Tibial nerve (tissue), 4 donors: Measurements from ENCODE around the gene SCYGR1. TPM values are rescaled to one million over a fixed set of nuclear protein-coding genes. Genes with fewer than 3 reads are reported as not detected.

Experiments
- DNase-seq, 2 donors: peaks; one replicate each; pipeline ENCODE4 v3.0.0-alpha.2; 2019; ENCODE audit warnings: low spot score in 2 of 2
- H3K27ac ChIP-seq, 4 donors: fragments of 200-600 bp; sonication (generic) in 3 of 4; one replicate each; pipeline ENCODE4 v1.5.1; 2017 to 2019; ENCODE audit warnings: mild to moderate bottlenecking in 1 of 4
- H3K27me3 ChIP-seq, 2 donors: fragments of 200-600 bp; sonication (generic) in 1 of 2; one replicate each; pipeline versions ENCODE4 v1.5.1 to v1.6.0; 2017 to 2019
- H3K36me3 ChIP-seq, 3 donors: fragments of 200-600 bp; sonication (generic); one replicate each; pipeline ENCODE4 v1.5.1; 2018 to 2019
- H3K4me1 ChIP-seq, 4 donors: fragments of 200-600 bp; sonication (generic) in 3 of 4; one replicate each; pipeline ENCODE4 v1.5.1; 2017 to 2019
- H3K4me3 ChIP-seq, 4 donors: fragments of 200-600 bp; sonication (generic) in 3 of 4; one replicate each; pipeline ENCODE4 v1.5.1; 2017 to 2019; ENCODE audit warnings: mild to moderate bottlenecking in 1 of 4, moderate library complexity in 1 of 4
- H3K9me3 ChIP-seq, 4 donors: fragments of 200-600 bp; sonication (generic) in 3 of 4; one replicate each; pipeline ENCODE4 v1.5.1; 2017 to 2019
- CTCF ChIP-seq, 5 experiments: fragments of 200-600 bp in 3 of 5; fragments of 450-650 bp in 2 of 5; sonication (generic) in 3 of 5; IDR thresholded peaks; one replicate each; pipeline ENCODE4 v1.5.1; 2016 to 2019; ENCODE audit warnings: antibody characterized with exemption in 5 of 5, mild to moderate bottlenecking in 3 of 5, moderate library complexity in 2 of 5
- EP300 ChIP-seq, 2 donors: sonication (generic); formaldehyde crosslinking; IDR thresholded peaks; one replicate each; pipeline ENCODE4 v1.6.1; 2017; ENCODE audit warnings: antibody characterized with exemption in 2 of 2, mild to moderate bottlenecking in 1 of 2
- POLR2A ChIP-seq, 2 donors: fragments of 450-650 bp; IDR thresholded peaks; one replicate each; pipeline ENCODE4 v1.6.1; 2017; ENCODE audit warnings: antibody characterized with exemption in 2 of 2, mild to moderate bottlenecking in 2 of 2, moderate library complexity in 2 of 2
- WGBS, 2 donors: methylation state at CpG; one replicate each; pipeline ENCODE4 v1.1.5; 2018; 5-methylcytosine and 5-hydroxymethylcytosine counted together
- total RNA-seq, 4 donors: library from RNA; depleted of rRNA; stranded (reverse); fragments of >200 nt; gene quantifications; one replicate each; pipeline ENCODE4 v1.1.0, GENCODE V29; 2016

The SCYGR1 gene
- total RNA-seq, 4 donors from 2014 or later, result not detected

DNA sequence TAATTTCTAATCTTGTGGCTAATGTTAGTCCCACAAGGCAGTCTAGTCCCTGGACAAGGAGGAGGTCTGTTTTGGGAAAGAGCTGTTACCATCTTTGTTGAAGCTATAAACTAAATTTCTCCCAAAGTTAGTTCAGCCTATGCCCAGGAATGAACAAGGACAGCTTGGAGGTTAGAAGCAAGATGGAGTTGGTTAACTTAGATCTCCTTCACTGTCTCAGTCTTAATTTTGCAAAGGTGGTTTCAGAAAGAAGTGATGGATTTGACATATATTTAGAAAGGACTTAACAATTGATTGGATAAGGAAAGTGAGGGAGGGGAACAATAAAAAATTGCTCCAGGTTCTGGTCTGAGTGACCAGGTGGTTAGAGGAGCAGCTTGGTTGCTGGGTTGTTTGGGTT, 14.6 kb upstream of the SCYGR1 start:
- no peak for DNase-seq
- Histone ChIP-seq H3K9me3 (no peaks in the 10 kb centered on the region), H3K27me3 (no peaks in the 10 kb centered on the region), H3K36me3 (no peaks in the 10 kb centered on the region), H3K27ac (no peak overlapping the region), H3K4me1 (peaks cover 0 to 17% (median 12%) of the 10 kb centered on the region in 4 donors), H3K4me3 (no peak overlapping the region)
- TF ChIP-seq EP300 (IDR thresholded peaks at IDR 0.05) (no peak), CTCF (IDR thresholded peaks at IDR 0.05) (no peak), POLR2A (IDR thresholded peaks at IDR 0.05) (no peak)

DNA sequence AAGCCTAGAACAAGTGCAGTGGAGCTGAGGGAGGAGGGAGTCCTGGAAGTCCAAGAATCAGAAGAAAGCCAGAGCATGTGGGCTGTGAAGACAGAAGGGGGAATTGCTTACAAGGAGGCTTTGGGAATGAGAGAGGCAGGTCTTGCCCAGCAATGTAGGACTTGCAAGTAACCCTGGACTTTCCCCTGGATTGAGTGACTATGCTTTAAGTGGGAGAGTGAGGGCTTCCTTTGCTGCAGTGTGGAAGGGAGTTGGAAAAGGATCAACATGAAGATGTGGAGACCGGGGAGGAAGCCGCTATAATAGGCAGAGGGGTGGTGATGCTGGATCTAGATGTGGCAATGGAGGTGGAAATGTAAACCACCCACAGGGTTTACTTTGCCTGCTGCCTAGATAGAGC, 13.8 kb upstream of the SCYGR1 start:
- WGBS, 2 donors, result 81 to 91% methylated on average over 2 of the region's 2 CpGs
- Histone ChIP-seq H3K36me3 (no peaks in the 10 kb centered on the region), H3K27ac (no peak overlapping the region), H3K9me3 (no peaks in the 10 kb centered on the region), H3K27me3 (no peaks in the 10 kb centered on the region), H3K4me1 (peaks cover 0 to 9% (median 5%) of the 10 kb centered on the region in 4 donors), H3K4me3 (no peak overlapping the region)
- DNase-seq, result no peak
- TF ChIP-seq CTCF (IDR thresholded peaks at IDR 0.05) (no peak), EP300 (IDR thresholded peaks at IDR 0.05) (no peak), POLR2A (IDR thresholded peaks at IDR 0.05) (no peak)

DNA sequence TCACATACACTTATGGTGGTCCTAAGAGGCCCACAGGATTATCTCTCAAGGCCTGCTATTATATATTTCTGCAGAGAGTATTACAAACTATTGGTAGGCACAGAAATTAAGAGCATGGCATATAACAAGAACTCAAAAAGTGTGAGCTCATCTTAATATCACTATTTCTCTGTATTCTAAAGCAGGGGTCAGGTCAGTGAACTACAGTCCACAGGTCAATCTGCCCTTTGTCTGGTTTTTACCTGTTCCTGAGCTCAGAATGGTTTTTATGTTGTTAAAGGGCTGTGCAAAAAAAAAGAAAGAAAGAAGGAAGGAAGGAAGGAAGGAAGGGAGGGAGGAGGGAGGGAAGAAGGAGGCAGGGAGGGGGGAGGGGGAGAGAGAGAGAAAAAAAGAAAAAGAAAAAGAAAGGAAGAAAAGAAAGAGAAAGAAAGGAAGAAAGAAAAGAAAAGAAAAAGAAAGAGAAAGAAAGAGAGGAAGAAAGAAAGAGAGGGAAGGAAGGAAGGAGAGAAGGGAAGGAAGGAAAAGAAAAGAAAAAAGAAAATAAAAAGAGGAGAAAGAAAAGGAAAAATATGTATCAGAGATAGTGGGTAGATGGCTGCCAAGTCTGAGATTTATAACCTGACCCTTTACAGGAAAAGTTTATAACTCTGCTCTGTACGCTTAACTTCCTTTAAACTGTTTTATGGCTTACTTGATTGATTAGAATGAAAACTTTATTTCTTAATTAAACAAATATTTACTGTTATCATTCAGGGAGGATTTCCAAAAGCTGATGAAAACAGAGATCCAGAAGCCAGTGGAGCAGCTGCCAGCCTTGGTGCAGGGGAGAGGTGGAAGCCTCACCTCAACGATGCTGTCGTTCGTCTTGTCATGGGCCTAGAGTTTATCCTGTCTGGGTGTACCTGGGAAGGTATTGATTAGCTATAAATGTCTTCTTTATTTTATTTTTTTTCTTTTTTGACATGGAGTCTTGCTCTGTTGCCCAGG, 11.2 kb upstream of the SCYGR1 start:
- WGBS, 2 donors, result 66 to 77% methylated on average over 4 of the region's 4 CpGs
- H3K4me3 ChIP-seq, result no peak overlapping the region
- H3K36me3 ChIP-seq, result no peaks in the 10 kb centered on the region
- DNase-seq, result no peak
- H3K27ac ChIP-seq, result no peak overlapping the region
- no peaks in the 10 kb centered on the region for H3K9me3 ChIP-seq
- H3K4me1 ChIP-seq, result peaks cover 0 to 5% (median 0%) of the 10 kb centered on the region in 4 donors
- H3K27me3 ChIP-seq, result no peaks in the 10 kb centered on the region
- TF ChIP-seq EP300 (IDR thresholded peaks at IDR 0.05) (no peak), POLR2A (IDR thresholded peaks at IDR 0.05) (no peak), CTCF (IDR thresholded peaks at IDR 0.05) (no peak)

GRCh38 chr2:227397562-227397961, 9.8 kb upstream of the SCYGR1 start:
- no peak for DNase-seq
- Histone ChIP-seq H3K36me3 (no peaks in the 10 kb centered on the region), H3K4me3 (no peak overlapping the region), H3K4me1 (peaks cover 0 to 16% (median 0%) of the 10 kb centered on the region in 4 donors), H3K27me3 (no peaks in the 10 kb centered on the region), H3K27ac (no peak overlapping the region), H3K9me3 (no peaks in the 10 kb centered on the region)
- WGBS, 2 donors, result 61 to 73% methylated on average over 4 of the region's 4 CpGs
- TF ChIP-seq POLR2A (IDR thresholded peaks at IDR 0.05), result no peak
- TF ChIP-seq CTCF (IDR thresholded peaks at IDR 0.05), result no peak
- TF ChIP-seq EP300 (IDR thresholded peaks at IDR 0.05), result no peak

DNA sequence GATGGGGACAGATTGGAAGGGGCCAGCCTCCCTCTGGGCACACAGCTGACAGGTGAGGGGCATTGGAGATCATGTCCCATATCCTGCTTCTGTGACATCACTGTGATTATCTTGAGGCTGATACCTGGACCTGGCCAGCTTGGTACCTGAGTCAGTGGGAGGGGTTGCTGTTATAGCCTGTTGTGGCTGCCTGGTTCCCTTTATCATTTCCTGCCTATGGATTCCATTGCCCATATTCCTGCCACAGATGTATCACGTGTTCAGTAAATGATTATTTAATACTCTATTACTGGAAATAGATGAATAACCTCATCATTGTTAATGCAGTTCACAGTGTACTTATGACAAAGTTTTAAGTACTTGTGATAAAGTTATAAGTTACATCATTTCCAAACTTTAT, 7.8 kb upstream of the SCYGR1 start:
- TF ChIP-seq EP300 (IDR thresholded peaks at IDR 0.05) (no peak), CTCF (IDR thresholded peaks at IDR 0.05) (no peak), POLR2A (IDR thresholded peaks at IDR 0.05) (no peak)
- WGBS, 2 donors, result 72 to 73% methylated on average over 1 of the region's 1 CpG
- Histone ChIP-seq H3K27ac (no peak overlapping the region), H3K4me3 (no peak overlapping the region), H3K27me3 (no peaks in the 10 kb centered on the region), H3K4me1 (peaks cover 0 to 17% (median 0%) of the 10 kb centered on the region in 4 donors), H3K36me3 (no peaks in the 10 kb centered on the region), H3K9me3 (no peaks in the 10 kb centered on the region)
- no peak for DNase-seq
